NCI-H2171 (cell line): Measurements from ENCODE around the gene KSR1.
A peak's percentile ranks its signal among the peaks of the same experiment; 100 is the strongest.

Experiments
- DNase-seq: peaks from one replicate; lab custom pipeline; 2025; lab: John Stamatoyannopoulos, UW

Gene KSR1

GRCh38 chr17:27590864-27591263 lies 134.6 kb downstream of the KSR1 start:
- no peak for DNase-seq

GRCh38 chr17:27591986-27592385 lies 135.7 kb downstream of the KSR1 start:
- DNase-seq = no peak

GRCh38 chr17:27593232-27593856 lies 137.1 kb downstream of the KSR1 start:
- DNase-seq = no peak

- no peak for DNase-seq
Measured at GRCh38 chr17:27593857-27594255, 137.6 kb downstream of the KSR1 start.

- DNase-seq = no peak
Measured at GRCh38 chr17:27595208-27595607, 139.0 kb downstream of the KSR1 start.

GRCh38 chr17:27596096-27596495 lies 139.8 kb downstream of the KSR1 start:
- DNase-seq = no peak

- peak; percentile 11 for DNase-seq
Measured at GRCh38 chr17:27596566-27597187, 140.4 kb downstream of the KSR1 start.

GRCh38 chr17:27597188-27597580 lies 140.9 kb downstream of the KSR1 start:
- DNase-seq = no peak

GRCh38 chr17:27597783-27598320 lies 141.6 kb downstream of the KSR1 start:
- no peak for DNase-seq

GRCh38 chr17:27598337-27599050 lies 142.2 kb downstream of the KSR1 start:
- DNase-seq = no peak

- no peak for DNase-seq
Measured at GRCh38 chr17:27600471-27600870, 144.2 kb downstream of the KSR1 start.

GRCh38 chr17:27601069-27601974 lies 145.1 kb downstream of the KSR1 start:
- peak; percentile 31 for DNase-seq

- DNase-seq = no peak
Measured at GRCh38 chr17:27601975-27602302, 145.7 kb downstream of the KSR1 start.

GRCh38 chr17:27602721-27603420 lies 146.6 kb downstream of the KSR1 start:
- peak; percentile 19 for DNase-seq

- no peak for DNase-seq
Measured at GRCh38 chr17:27603421-27603770, 147.1 kb downstream of the KSR1 start.

- no peak for DNase-seq
Measured at GRCh38 chr17:27603880-27604794, 147.9 kb downstream of the KSR1 start.

- no peak for DNase-seq
Measured at GRCh38 chr17:27605409-27605808, 149.2 kb downstream of the KSR1 start.

- DNase-seq = no peak
Measured at GRCh38 chr17:27607521-27608091, 151.4 kb downstream of the KSR1 start.

GRCh38 chr17:27608328-27609230 lies 152.3 kb downstream of the KSR1 start:
- DNase-seq = no peak
